Karpas-422 (cell line): Measurements from ENCODE around the gene BST2. TPM values are rescaled to one million over a fixed set of nuclear protein-coding genes. Genes with fewer than 3 reads are reported as not detected.
A peak's percentile ranks its signal among the peaks of the same experiment; 100 is the strongest.

ENCODE experiments used
- DNase-seq: peaks from one replicate; pipeline ENCODE4 v3.0.0-alpha.2; 2015
- H2AFZ ChIP-seq: fragments of 200-600 bp; sonication (generic); 2 replicates; pipeline ENCODE4 v1.6.1; 2014; ENCODE audit warnings: antibody characterized with exemption, low read length, mixed read lengths
- H3K27ac ChIP-seq: fragments of 200-600 bp; sonication (generic); 2 replicates; pipeline ENCODE4 v1.5.1; 2014; ENCODE audit warnings: mild to moderate bottlenecking, low read length, moderate library complexity
- H3K27me3 ChIP-seq: fragments of 200-600 bp; sonication (generic); 2 replicates; pipeline ENCODE4 v1.6.1; 2014; ENCODE audit warnings: low read length, mixed read lengths
- H3K36me3 ChIP-seq: fragments of 200-600 bp; sonication (generic); 2 replicates; pipeline ENCODE4 v1.6.1; 2014; ENCODE audit warnings: low read length, mixed read lengths; ENCODE audit not compliant: insufficient read depth
- H3K4me1 ChIP-seq: fragments of 200-600 bp; sonication (generic); 2 replicates; pipeline ENCODE4 v1.6.1; 2014; ENCODE audit warnings: mild to moderate bottlenecking, low read length, mixed read lengths
- H3K4me2 ChIP-seq: fragments of 200-600 bp; sonication (generic); 2 replicates; pipeline ENCODE4 v1.6.1; 2014; ENCODE audit warnings: low read length, low read depth, mild to moderate bottlenecking; ENCODE audit not compliant: poor library complexity, severe bottlenecking
- H3K4me3 ChIP-seq: fragments of 200-600 bp; sonication (generic); 2 replicates; pipeline ENCODE4 v1.5.1; 2014; ENCODE audit warnings: mild to moderate bottlenecking, antibody characterized with exemption, low read length, mixed read lengths
- H3K79me2 ChIP-seq: fragments of 200-600 bp; sonication (generic); 2 replicates; pipeline ENCODE4 v1.6.1; 2014; ENCODE audit warnings: mild to moderate bottlenecking, low read length, mixed read lengths
- H3K9ac ChIP-seq: fragments of 200-600 bp; sonication (generic); 2 replicates; pipeline ENCODE4 v1.6.0; 2014; ENCODE audit warnings: low read length
- H3K9me2 ChIP-seq: fragments of 200-600 bp; sonication (generic), shearing (Covaris generic); replicated peaks from 2 replicates; pipeline ENCODE4 v1.6.0; 2014; ENCODE audit warnings: mild to moderate bottlenecking, low read length, moderate library complexity; ENCODE audit not compliant: insufficient read depth
- H3K9me3 ChIP-seq: fragments of 300-700, 200-600 bp; sonication (generic); 2 replicates; pipeline ENCODE4 v1.6.1; 2014; ENCODE audit warnings: low read length, mixed read lengths
- H4K20me1 ChIP-seq: fragments of 200-600 bp; sonication (generic); 2 replicates; pipeline ENCODE4 v1.6.1; 2014; ENCODE audit warnings: mild to moderate bottlenecking, antibody characterized with exemption, low read length, low read depth; ENCODE audit not compliant: insufficient read depth
- total RNA-seq: library from RNA; depleted of rRNA; stranded (reverse); fragments of >200 nt; shearing (Covaris generic); gene quantifications from 2 replicates; pipeline ENCODE4 v1.2.3, GENCODE V29; 2014; ENCODE audit warnings: low replicate concordance

Gene BST2
- total RNA-seq, 1 experiment from 2014 or later = 56.2 TPM

- Histone ChIP-seq H4K20me1 (no peaks in the 10 kb centered on the region), H3K9ac (no peak overlapping the region), H2AFZ (no peak overlapping the region), H3K9me2 (no peaks in the 10 kb centered on the region), H3K27ac (peak overlapping the region; percentile 48; the same call in 1 of the 2 replicates), H3K4me3 (no peak overlapping the region), H3K79me2 (peaks cover 26% of the 10 kb centered on the region), H3K27me3 (no peaks in the 10 kb centered on the region), H3K36me3 (peaks cover 18% of the 10 kb centered on the region; the same call in 1 of the 2 replicates), H3K9me3 (no peaks in the 10 kb centered on the region), H3K4me1 (peaks cover 33% of the 10 kb centered on the region), H3K4me2 (no peak overlapping the region)
- no peak for DNase-seq
Measured at GRCh38 chr19:17411801-17412200, 6.4 kb upstream of the BST2 start.

GRCh38 chr19:17409990-17410389 lies 4.6 kb upstream of the BST2 start:
- H2AFZ ChIP-seq = no peak overlapping the region
- no peak overlapping the region for H3K4me3 ChIP-seq
- H3K27ac ChIP-seq = no peak overlapping the region
- H3K4me2 ChIP-seq = no peak overlapping the region
- no peaks in the 10 kb centered on the region for H3K9me2 ChIP-seq
- peaks cover 18% of the 10 kb centered on the region; the same call in 1 of the 2 replicates for H3K36me3 ChIP-seq
- peaks cover 41% of the 10 kb centered on the region for H3K79me2 ChIP-seq
- no peaks in the 10 kb centered on the region for H3K27me3 ChIP-seq
- no peaks in the 10 kb centered on the region for H4K20me1 ChIP-seq
- peaks cover 50% of the 10 kb centered on the region for H3K4me1 ChIP-seq
- H3K9ac ChIP-seq = no peak overlapping the region
- no peak for DNase-seq
- H3K9me3 ChIP-seq = no peaks in the 10 kb centered on the region

- Histone ChIP-seq H3K4me1 (peaks cover 44% of the 10 kb centered on the region), H2AFZ (no peak overlapping the region), H3K4me2 (peak overlapping the region; percentile 89), H3K36me3 (peaks cover 15% of the 10 kb centered on the region; the same call in 1 of the 2 replicates), H3K79me2 (peaks cover 59% of the 10 kb centered on the region), H3K27ac (peak overlapping the region; percentile 96), H3K9me2 (no peaks in the 10 kb centered on the region), H3K9me3 (no peaks in the 10 kb centered on the region), H3K9ac (peak overlapping the region; percentile 91), H4K20me1 (peaks cover 3% of the 10 kb centered on the region; the same call in 1 of the 2 replicates), H3K4me3 (peak overlapping the region; percentile 79), H3K27me3 (no peaks in the 10 kb centered on the region)
- DNase-seq = peak; percentile 92
Measured at GRCh38 chr19:17406887-17407196, 1.4 kb upstream of the BST2 start.

- Histone ChIP-seq H2AFZ (no peak overlapping the region), H3K9me3 (no peaks in the 10 kb centered on the region), H3K36me3 (peaks cover 14% of the 10 kb centered on the region), H4K20me1 (peaks cover 3% of the 10 kb centered on the region; the same call in 1 of the 2 replicates), H3K4me2 (peak overlapping the region; percentile 89), H3K27ac (peak overlapping the region; percentile 96), H3K79me2 (peaks cover 54% of the 10 kb centered on the region), H3K9ac (peak overlapping the region; percentile 91), H3K9me2 (no peaks in the 10 kb centered on the region), H3K4me3 (peak overlapping the region; percentile 79), H3K27me3 (no peaks in the 10 kb centered on the region), H3K4me1 (peaks cover 39% of the 10 kb centered on the region)
- DNase-seq = no peak
Measured at GRCh38 chr19:17406046-17406886, 836 bp upstream of the BST2 start.

- H2AFZ ChIP-seq = no peak overlapping the region
- H3K27me3 ChIP-seq = no peaks in the 10 kb centered on the region
- H3K4me1 ChIP-seq = peaks cover 37% of the 10 kb centered on the region
- peaks cover 47% of the 10 kb centered on the region for H3K79me2 ChIP-seq
- H3K36me3 ChIP-seq = peaks cover 9% of the 10 kb centered on the region
- peak; percentile 63 for DNase-seq
- peaks cover 3% of the 10 kb centered on the region; the same call in 1 of the 2 replicates for H4K20me1 ChIP-seq
- H3K27ac ChIP-seq = peak overlapping the region; percentile 96
- peak overlapping the region; percentile 79 for H3K4me3 ChIP-seq
- no peaks in the 10 kb centered on the region for H3K9me2 ChIP-seq
- peak overlapping the region; percentile 91 for H3K9ac ChIP-seq
- H3K4me2 ChIP-seq = peak overlapping the region; percentile 89
- H3K9me3 ChIP-seq = no peaks in the 10 kb centered on the region
Measured at GRCh38 chr19:17404621-17405249, 695 bp downstream of the BST2 start.

GRCh38 chr19:17404015-17404414 lies 1.4 kb downstream of the BST2 start:
- Histone ChIP-seq H3K4me1 (peaks cover 37% of the 10 kb centered on the region), H3K79me2 (peaks cover 44% of the 10 kb centered on the region), H4K20me1 (peaks cover 3% of the 10 kb centered on the region; the same call in 1 of the 2 replicates), H3K36me3 (peaks cover 7% of the 10 kb centered on the region), H3K4me2 (peak overlapping the region; percentile 89), H3K9me3 (no peaks in the 10 kb centered on the region), H3K4me3 (peak overlapping the region; percentile 79), H3K27ac (peak overlapping the region; percentile 96), H3K9ac (peak overlapping the region; percentile 91), H2AFZ (no peak overlapping the region), H3K9me2 (no peaks in the 10 kb centered on the region), H3K27me3 (no peaks in the 10 kb centered on the region)
- DNase-seq = no peak

- H3K36me3 ChIP-seq = peaks cover 10% of the 10 kb centered on the region
- peak; percentile 66 for DNase-seq
- H3K9me3 ChIP-seq = no peaks in the 10 kb centered on the region
- no peak overlapping the region for H3K27ac ChIP-seq
- H2AFZ ChIP-seq = no peak overlapping the region
- no peaks in the 10 kb centered on the region for H3K9me2 ChIP-seq
- no peak overlapping the region for H3K4me2 ChIP-seq
- H4K20me1 ChIP-seq = peaks cover 3% of the 10 kb centered on the region; the same call in 1 of the 2 replicates
- peaks cover 44% of the 10 kb centered on the region for H3K79me2 ChIP-seq
- H3K27me3 ChIP-seq = no peaks in the 10 kb centered on the region
- H3K4me1 ChIP-seq = peaks cover 37% of the 10 kb centered on the region
- no peak overlapping the region for H3K4me3 ChIP-seq
- H3K9ac ChIP-seq = no peak overlapping the region
Measured at GRCh38 chr19:17402982-17403855, 2.2 kb downstream of the BST2 start.
